Stimulated activated CD8-positive, alpha-beta memory T cell treated with anti-CD3 and anti-CD28 coated beads, Interleukin-7, amount 100 ng/mL, for 48 hours (primary cell): Measurements from ENCODE around the gene PPME1.
A peak's percentile ranks its signal among the peaks of the same experiment; 100 is the strongest.
"Not testable (repeated sequence)": the region's sequence is repeated elsewhere in the genome, so short reads cannot be mapped to it uniquely, and the experiment has no call there.

Experiments used
- DNase-seq, 2 donors: peaks; one replicate each; pipeline ENCODE4 v3.0.0-alpha.2; 2020; ENCODE audit warnings: low read depth in 1 of 2; ENCODE audit errors: extremely low read depth in 1 of 2

PPME1 gene, protein sequence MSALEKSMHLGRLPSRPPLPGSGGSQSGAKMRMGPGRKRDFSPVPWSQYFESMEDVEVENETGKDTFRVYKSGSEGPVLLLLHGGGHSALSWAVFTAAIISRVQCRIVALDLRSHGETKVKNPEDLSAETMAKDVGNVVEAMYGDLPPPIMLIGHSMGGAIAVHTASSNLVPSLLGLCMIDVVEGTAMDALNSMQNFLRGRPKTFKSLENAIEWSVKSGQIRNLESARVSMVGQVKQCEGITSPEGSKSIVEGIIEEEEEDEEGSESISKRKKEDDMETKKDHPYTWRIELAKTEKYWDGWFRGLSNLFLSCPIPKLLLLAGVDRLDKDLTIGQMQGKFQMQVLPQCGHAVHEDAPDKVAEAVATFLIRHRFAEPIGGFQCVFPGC

DNA sequence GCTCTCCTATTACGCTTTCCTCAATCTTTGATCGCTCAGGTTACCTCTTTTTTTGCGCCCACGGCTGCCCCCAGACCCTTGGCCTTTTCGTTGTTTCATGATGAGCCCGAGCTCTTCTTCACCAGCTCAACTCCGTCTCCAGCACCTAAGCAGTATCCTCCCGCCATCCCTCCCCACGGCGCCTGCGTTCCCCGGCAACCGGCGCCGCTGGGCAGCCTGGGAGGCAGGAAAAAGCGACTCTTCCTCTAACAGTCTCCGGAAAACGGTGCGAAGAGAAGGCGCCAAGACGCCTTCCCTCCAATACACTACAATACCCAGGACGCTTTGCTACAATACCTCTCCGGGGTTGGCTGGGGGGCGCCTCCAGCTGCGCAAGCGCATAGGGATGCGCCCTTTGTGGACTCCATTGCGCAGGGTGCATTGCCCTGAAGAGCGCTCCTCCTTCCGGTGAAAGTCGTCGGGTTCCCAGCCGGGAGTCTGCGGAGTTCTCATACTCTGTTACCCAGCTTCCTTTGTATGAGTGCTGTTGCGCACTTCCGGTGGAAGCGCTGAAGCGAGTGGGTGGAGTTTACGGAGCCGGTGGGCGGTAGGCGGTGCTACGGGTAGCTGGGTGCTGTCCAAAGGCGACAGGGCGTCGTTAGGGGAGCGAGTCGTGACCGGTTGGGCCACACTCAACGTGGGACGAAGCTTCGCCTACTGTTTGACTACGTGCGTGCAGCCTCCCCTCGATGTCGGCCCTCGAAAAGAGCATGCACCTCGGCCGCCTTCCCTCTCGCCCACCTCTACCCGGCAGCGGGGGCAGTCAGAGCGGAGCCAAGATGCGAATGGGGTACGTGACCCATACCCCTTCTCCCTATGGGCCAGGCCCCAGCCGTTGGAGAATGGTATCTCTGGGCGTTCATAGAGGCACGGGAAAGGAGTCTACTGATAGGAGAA, at the start of gene PPME1, which contains the start of gene C2CD3:
PPME1 (plus strand) TSS at position 596 of the 936 bp plus-strand sequence; CDS start at position 729, 133 bp downstream.
C2CD3 (minus strand) TSS at position 309 of the 936 bp plus-strand sequence; CDS start at position 99, 210 bp downstream.
- DNase-seq: peak; percentile 95 to 96

DNA sequence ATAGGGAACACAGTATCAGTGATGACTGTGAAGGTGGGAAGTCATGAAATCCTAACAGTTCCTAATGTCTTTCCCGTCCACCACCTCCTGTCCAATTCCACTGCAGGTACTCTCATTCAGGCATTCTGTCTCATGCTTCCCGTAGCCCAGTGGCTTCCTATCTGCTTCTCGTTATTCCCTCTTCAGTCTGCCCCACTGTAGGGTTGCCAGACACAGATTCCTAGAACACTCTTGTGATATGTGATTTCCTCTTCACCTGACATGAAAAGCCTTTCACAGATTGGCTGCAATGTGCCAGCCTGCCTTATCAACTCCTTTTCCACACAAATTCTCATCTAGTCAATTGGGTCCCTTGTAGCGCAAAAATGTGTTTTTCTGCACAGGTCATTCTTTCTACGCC, 49.3 kb upstream of the PPME1 start:
- DNase-seq: no peak

GRCh38 chr11:74123008-74123448, 48.1 kb upstream of the PPME1 start:
- DNase-seq: no peak

GRCh38 chr11:74129121-74129520, 42.0 kb upstream of the PPME1 start:
- DNase-seq: not testable (repeated sequence)

DNA sequence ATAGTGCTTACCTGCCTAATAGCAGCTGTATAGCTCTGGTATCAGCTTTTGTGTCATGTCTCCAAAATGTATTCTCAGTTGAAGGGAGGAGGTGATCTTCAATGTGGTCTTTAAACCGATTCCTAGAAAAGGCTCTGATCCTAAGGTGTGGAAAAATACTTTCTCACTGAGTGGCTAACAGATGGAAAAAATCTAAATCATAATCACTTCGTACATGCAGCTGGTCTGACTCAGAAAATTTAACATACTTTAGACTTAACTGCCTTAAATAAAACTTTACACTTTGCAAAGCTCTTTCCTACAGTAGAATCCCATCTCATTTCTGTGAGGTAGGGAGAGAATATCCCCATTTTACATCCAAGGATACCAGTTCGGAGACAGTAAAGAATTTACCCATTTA, 38.3 kb upstream of the PPME1 start:
- no peak for DNase-seq

DNA sequence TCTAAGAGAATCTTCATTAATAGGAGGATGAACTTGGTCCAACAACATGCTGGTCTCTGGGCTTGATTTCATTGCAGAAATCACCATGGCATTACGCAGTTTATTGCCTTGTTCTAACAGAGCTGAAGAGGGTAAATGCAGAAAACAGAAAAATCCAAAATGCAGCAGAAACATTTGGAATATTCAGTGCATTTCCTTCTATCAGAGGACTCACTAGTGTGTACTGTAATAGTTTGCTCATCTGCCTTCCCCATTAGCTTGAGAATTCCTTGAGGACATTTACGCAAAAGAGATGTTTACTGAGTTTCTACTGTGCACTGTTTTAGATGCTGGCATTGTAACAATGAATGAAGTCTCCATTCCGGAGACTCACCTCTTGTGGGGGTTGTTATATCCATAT, 37.7 kb upstream of the PPME1 start:
- DNase-seq: no peak

DNA sequence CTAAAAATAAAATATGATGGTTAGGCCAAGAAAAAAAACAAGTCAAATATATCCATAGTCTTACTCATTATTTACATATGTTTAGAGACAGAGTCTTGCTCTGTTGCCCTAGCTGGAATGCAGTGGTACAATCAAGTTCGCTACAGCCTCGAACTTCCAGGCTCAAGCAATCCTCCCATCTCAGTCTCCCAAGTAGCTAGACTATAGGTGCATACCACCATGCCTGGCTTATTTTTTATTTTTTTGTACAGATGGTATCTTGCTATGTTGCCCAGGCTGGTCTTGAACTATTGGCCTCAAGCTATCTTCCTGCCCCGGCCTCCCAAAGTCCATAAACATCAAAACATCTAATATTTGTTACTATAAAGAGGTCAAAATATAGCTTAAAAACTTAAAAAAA, 36.4 kb upstream of the PPME1 start:
- DNase-seq: no peak

DNA sequence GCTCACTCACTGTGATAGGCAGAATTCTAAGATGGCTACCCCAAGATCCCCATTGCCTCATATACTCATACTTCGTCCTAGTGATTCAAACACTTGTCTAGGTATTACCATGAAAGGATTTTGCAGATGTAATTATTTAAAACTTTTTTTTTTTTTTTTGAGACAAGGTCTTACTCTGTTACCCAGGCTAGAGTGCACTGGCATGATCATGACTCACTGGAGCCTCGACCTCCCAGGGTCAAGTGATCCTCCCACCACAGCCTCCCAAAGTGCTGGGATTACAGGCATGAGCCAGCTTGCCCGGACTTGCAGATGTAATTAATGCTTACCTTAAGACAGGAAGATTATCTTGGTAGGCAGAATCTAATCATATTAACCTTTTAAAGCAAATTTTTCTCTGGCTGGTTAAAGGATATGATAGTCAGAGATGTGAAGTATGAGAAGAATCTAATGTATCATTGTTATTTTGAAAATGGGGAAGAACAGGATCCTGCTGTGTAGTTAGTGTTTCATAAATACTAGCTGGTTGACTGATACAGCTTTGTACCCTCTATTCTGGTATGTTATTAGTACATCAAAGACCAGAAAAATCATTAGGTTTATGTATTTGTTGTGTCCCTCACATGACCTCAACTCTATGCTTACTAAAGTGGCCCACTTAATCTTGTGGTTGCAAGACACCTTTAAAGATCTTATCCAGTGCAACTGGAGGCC, 35.8 kb upstream of the PPME1 start:
- DNase-seq: no peak

- no peak for DNase-seq
Observed at GRCh38 chr11:74138021-74138420, 33.1 kb upstream of the PPME1 start.

DNA sequence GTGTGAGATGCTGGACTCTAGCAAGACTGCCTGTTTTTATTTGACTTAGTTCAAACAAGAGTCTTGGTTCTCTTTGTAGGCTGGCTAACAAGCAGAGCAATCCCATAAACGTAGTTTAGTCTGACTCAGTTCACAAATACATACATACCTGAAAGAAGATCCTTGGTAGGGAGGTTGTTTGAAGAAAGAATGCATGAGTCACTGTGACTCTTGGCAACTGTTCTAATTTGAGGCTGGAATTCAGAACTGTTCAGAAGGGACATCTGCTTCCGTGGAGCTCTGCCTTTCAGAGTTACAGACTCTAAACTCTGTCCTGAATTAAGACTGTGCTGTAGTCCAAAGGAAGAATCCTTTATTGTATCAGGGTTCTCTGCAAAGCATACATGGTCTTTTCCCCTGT, 32.5 kb upstream of the PPME1 start:
- no peak for DNase-seq

GRCh38 chr11:74139151-74139918, 31.8 kb upstream of the PPME1 start:
- no peak for DNase-seq

DNA sequence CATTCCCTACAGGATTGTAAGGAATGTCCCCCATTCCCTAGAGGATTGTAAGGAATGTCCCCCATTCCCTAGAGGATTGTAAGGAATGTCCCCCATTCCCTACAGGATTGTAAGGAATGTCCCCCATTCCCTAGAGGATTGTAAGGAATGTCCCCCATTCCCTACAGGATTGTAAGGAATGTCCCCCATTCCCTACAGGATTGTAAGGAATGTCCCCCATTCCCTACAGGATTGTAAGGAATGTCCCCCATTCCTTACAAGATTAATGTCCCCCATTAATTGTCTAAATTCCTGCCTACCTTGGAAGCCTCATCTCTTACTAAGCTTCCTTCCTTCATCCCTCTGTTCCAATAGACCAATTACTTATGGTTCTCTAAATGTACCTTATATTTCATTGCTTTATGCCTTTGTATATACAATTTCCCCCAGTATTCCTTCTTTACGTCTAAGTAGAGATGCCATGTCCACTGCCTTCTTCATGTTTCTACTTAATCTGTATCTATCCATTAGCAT, 31.1 kb upstream of the PPME1 start:
- DNase-seq: not testable (repeated sequence)

DNA sequence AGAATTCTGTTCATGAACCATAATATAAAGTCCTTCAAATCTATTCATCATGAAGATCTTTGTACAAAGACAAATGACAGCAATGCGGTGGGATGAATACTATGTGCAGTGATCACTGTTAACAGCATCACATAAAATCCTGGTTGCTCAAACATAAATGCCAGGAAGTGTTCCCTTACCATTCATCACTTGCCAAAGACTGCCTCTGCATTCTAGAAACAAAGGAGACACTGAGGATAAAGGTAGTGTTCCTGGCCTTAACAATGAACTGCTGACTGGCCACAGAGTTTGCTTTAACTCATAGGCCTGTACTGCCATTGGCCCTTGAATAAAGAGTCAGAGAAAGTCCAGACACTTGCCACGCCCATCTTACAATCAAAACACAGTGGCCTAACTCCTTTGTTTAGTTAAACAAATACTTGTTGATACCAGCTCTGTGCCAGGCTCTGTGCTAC, 29.8 kb upstream of the PPME1 start:
- DNase-seq: no peak

- no peak for DNase-seq
Observed at GRCh38 chr11:74141908-74142307, 29.2 kb upstream of the PPME1 start.

GRCh38 chr11:74142624-74143023, 28.5 kb upstream of the PPME1 start:
- no peak for DNase-seq

GRCh38 chr11:74144592-74144991, 26.5 kb upstream of the PPME1 start:
- no peak for DNase-seq

DNA sequence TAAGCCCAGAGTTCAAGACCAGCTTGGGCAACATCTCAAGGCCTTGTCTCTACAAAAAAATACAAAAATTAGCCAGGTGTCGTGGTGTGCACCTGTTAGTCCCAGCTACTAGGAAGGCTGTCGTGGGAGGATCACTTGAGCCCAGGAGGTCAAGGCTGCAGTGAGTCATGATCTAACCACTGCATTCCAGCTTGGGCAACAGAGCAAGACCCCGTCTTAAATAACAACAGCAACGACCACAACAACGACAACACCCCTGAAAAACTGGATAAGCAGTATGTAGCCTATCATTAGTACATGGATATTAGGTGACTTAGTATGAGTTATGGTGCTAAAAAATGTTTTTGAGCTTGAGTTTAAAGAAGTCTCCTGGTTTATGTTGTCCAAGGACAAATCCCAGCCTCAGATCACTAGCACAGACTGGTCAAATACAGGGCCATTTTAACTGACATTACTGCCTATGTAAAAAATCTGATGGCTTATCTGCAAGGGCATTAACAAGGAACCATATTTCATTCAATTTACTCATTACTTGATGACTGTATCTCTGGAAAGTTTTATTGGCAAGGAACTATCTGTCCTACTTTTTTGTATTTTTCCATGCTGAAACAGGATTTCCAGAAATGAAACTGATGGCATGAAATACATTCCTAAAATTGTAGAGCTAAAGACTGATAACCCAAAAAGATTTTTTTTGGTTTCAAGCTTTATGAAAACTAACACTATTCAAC, 23.7 kb upstream of the PPME1 start:
- DNase-seq: no peak

DNA sequence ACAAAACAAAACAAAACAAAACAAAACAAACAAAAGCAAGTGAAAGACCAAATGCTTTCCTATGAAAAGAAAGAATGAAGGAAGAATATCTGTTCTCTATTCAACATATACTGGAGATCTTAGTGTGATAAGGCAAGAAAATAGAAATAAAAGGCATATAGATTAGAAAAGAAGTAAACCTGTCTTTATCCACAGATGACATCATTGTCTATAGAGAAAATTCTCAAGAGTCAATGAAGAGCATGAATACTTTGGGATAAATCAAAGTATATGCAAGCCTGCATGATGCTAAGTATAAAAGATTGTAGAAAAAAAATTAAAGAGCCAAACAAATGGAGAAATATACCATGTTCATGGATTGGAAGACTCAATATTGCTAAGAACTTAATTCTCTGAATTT, 17.9 kb upstream of the PPME1 start:
- DNase-seq: no peak

DNA sequence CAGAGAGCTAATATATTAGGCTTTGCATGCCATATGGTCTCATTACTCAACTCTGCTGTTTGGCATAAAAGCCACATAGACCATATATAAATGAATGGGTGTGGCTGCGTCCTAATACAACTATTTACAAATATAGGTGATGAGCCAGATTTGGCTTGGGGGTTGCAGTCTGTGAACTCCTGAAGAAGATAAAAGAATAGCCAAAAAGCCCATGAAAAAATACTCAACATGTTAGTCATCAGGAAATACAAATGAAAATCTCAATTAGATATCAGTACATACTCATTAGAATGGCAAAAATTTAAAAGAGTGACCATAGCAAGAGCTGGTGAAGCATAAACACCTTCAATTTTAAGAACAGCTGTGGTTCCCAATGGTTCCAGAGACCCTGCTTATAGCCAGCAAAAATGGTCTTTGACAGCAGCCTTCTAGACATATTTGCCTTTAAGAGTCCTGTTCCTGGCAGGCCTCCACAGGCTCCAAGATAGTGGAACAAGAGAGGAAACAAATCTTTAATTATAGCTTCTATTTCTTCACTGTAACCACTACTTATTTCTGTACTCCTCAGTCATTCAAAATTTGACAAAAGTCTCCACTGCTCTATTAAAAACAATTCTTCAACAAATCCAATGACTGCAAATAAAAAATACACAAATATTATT, 16.3 kb upstream of the PPME1 start:
- no peak for DNase-seq
